CD4-positive, alpha-beta T cell treated with Interleukin-1 beta for 1 hour (primary cell): Measurements from ENCODE around the gene NR5A2.

Source experiments
- DNase-seq, 2 donors: peaks; one replicate each; pipeline ENCODE4 v3.0.0-alpha.2; 2020 to 2022

NR5A2 gene

DNA sequence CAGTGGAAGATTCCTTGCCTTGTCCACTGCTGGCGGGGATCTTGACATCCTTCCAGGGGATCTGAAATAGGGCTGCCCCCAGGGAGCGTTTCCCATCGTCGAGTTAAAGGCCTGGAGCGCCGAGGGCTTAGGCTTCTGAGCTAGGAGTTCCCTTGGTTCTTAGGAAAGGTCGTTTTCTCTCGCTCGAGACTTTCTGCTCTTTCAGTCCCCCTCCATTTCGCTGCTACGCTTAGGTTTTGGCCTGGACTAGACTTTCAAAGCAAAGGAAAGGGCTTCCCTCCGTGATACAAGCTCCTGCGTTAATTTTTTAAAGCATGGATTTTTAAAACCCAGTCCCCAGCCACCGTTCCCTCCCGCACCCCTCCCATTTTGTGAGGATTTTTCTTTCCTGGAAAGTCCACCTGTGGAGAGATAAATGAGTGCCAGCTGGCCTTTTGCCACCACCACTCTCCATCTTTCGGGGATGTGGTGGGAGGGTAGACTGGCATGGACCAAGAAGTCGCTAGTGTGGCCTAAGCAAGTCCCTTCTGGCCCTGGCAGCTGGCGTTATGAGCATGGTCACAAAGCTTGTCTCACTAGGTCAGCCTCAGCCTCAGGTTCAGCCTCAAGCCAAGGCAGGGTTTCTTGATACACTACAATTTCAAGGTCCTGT lies 9.2 kb downstream of the NR5A2 start:
- no peak for DNase-seq

DNA sequence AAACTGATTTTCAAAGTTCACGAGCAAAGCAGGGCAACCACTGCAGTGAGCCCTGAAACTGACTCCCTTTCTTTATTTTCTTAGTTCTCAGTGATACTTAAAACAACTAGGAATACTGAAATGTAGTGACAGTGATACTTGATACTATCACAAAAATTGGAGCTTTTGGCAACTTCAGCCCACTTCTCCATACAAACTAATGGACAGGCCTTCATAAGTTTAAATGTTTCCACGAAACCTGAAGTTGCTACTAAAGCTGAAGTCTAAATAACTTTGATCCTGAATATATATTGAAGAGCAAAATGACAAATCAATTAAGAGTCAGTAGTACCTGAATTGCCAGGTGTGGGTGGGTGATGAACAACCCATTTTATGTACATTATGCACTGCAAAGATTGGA lies 10.0 kb downstream of the NR5A2 start:
- no peak for DNase-seq

DNA sequence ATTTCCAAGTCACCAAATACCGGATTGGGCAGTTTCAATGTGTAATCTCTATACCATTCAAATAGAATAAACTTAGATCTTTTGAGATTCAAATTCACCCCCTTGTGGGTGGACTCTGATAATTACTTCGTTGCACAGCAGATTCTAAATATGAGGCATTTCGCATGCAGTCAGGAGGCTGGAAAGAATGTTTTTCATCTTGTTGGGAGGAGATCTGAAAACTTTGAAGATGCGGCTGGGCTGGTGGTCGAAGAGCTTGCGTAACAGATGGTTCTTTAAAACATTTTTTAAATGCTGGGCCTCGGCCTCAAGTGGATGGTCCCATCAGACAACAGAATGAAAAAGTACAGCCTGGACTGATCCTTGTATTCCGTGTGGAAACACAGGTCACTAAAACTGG lies 10.4 kb downstream of the NR5A2 start:
- DNase-seq, result no peak

DNA sequence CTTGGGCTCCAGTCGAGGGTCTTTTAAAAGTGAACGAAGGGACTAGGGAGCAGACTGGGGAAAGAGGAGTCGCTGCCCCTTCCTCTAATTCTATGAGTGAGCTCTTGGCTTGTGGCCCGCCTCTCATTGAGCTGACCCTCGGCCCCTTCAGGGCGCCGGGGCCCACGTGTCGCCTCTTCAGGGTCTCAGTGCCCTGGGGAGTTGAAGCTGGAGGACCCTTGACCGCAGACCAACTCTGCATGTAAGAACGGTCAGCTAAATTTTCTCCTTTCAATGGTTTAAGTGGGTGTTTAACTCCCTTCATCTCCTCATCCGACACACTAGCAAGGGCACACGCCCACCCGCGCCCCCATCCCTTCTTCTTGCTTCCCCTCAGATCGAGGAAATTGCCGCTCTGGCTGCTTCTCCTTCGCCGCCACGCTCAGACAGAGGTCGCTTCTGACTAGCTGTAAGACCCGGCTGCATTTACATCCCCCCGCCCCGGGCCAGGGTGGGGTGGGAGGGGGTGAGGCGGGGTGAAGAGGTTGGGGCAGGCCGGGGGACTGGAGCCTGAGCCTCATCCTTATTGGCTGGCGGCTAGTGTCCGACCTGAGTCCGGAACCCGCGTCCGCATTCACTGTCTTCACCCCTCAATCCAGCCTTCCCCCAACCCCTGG lies 10.9 kb downstream of the NR5A2 start:
- DNase-seq, result no peak

DNA sequence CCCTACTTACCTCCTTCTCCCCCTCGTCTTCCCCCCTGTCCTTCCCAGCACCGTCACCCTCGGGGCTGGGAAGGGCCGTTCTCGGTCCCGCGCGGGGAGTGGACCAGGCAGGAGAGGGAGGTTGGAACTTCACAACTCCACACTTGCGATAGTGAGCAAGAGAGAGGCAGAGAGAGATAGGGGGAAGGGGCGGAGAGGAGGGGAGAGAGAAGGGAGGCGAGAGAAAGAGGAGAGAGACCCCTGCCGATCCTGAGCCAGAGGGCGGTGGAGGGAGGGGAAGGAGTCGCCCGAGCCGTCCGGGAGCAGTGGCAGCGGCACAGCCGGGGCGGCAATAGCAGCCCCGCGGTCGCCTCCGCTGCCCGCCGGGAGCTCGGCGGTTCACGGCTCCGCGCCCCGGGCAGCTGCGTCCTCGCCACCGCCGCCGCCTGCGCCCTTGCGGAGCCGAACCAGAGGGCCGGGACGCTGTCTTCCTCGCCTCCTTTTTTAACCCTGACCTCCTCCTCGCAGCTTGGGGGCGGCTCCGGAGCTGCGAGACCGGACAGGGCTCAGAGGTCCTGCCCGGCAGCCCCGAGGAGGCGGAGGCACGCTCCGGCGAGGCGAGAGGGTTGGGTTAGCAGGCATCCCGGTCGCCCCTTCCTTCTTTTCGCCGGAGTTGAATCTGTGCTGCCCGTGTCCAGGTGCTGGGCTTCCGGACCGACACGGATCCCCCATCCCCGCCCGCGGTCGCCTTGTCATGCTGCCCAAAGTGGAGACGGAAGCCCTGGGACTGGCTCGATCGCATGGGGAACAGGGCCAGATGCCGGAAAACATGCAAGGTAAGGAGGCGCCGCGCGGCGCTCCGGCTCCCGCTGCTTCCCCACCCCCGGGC lies 11.7 kb downstream of the NR5A2 start:
- DNase-seq, result no peak

DNA sequence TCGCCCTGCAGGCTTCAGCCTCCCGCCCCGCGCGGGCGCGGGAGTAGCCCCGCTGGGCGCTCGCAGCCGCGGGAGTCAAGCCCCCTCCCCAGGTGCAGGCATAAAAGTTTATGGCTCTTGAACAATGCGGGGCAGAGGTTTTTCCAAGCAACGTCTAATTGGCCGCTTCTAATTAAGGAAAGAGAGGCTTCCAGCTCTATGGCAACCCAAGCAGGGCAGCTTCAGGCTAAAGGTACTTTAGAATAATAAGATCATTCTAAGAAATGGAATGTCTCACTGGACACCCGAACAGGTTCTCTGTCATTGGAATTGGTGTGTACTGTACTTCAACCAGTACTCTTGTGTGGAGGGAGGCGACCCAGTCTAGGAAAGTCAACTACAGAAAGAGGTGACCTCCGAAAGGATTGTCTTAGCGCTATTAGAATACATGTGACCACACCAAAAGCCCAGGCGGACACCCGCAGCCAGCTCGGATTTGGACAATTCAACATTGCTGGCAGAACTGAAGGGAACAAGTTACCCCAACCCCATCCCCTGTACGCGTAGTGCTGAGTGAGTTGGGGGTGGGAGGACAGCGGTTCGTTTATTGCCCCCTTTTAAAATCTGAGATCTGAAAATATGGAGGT lies 12.5 kb downstream of the NR5A2 start:
- no peak for DNase-seq

DNA sequence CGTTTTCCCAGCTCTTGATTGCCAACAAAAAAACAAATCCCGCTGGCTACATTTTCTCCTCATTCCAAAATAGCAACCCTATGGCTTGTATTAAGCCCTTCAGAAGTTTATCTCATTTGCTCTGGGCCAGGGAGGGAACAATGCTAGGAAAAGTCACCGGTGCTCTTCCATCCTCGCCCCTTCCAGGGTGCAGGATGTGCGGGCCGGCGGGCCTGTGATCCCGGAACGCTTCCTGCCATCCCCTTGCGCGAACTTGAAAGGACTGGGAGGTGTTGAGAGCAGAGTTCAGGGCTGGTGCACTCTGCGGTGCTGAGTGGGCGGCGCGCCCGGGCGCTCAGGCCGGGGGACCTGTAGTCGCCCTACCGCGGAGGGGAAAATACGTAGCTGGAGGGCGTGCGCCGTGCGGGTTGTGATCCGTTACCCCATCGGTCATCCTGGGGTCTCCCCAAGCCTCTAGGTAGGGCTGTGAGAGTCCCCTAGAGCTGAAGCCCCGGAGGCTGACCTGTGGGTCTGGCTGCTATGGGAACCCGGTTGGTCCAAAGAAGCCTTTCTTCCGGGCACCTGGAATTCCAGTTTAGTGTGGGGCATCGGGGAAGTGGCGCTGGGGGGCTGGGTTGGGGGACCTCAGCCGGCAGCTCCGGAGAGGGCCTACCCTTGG lies 13.1 kb downstream of the NR5A2 start:
- no peak for DNase-seq

DNA sequence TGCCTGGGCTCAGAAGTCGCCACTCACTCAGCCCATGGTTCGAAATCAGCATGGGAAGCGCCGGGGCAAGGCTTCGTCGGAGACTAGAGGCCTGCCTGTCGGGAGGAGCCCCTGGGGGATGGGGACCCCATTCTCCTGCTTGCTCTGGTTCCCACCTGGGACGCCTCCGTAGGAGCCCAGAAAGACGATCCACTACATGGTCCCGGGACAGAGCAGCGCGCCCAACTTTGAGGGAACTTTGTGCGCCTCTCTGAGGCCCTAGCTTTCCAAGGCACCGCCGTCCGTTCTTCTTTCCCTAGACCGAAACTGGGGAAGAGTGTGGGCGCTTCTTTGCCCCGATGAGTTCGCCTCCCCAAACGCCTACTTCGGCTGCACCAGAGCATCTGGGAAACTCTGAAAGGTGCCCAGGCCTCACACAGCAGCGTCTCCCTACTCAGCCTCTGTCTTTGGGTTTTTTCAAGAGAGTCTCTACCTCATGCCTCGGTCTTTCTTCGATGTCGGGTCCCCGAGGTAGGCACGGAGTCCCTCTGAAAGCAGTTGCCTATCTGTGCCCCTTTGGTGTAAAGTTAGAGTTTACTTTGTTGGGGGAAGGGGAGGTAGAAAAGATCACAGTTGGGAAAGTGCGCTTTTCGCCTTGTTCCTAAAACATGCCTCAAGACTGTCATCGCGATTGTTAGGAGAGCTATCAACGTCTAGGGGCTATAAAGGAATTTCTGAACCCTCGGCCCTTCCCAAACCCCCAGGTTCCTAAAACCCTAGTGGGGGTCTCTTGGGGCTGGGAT lies 14.0 kb downstream of the NR5A2 start:
- no peak for DNase-seq

DNA sequence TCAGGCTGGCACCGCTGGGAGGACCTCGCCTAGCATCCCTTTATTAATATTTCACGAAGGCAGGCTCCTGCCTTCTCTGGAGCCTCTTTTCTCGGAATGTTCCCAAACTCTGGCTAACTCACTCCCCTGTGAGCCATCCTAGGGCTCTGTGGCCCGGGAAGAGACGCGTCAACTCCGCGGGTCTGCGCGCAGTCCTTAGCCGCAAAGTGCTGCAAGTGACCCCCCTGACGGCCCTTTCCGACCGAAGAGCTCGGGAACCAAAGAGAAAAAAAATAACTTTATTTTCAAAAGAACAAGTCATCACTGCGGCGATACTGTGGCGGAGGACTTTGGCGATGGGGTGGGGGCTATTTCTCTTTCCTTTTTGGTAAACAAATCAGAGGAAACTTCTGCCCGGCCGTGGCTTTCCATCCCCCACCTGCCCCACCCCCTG lies 14.6 kb downstream of the NR5A2 start:
- no peak for DNase-seq

DNA sequence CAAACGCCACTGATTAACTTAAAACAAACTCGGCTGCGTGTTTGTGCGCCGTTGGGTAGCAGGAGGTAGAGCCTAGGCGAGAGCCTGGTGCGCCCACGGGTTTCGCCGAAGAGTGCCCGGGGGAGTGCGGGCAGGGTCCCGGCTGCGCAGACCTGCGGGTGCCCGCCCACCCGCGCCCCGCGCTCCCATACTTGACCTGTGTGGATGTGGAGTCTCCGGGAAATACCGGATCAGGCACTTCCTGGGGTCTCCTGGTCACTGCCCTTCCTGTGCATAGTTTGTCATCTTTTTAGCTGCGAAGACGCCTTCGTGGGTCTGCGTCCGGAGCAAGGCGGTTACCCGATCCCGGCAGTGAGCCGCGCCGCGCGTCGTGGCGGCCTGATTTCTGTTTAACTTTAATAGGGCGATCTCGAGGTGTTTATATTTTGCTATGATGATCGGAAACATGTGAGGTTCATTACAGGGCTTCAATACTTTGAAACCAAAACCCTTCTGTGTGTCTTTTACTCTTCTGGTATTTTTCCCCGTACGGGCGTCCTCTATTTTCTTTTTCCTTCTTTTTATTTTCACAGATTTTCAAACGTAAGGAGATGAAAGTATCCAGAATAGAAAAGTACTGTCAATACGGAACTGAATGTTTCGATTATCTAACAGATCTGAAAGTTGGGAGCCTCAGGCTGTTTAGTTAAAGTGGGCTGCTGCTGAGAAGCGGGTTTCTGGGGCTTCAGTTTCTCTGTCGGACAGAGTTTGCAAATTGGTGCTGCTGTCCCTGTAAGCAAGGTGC lies 15.2 kb downstream of the NR5A2 start:
- DNase-seq, result no peak

DNA sequence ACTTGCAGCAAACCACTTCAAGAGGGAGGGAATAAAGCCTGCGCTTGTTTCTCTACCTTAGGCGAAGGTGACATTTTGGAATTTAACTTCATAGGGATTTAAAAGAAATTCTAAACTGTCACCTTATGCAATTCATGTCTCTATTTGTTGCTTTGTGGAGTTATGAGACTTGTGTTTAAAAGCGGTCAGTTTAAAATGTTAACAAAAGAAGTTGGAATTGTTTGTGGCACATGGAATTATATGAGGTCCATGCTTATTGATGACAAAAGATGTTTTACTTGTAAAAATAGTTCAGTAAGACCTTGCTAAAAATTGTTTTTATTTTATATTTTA lies 15.8 kb downstream of the NR5A2 start:
- no peak for DNase-seq

DNA sequence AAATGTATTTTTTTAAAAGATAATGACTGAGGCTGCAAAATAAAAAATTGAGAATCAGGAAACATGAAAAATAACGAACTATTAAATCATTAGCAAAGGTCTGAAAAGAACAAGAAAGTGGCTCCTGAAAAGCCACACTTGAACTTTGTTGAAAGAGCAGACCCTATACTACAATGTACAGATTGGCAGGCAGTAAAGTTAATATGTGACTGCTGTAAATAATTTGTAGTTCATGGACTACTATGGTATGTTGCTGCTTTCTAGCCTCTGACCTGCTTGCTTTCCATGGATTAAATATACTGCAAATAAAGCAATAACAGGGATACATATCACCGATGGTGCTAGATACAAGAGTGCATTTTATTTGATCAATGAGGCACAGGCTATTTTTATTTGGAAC lies 18.6 kb downstream of the NR5A2 start:
- no peak for DNase-seq

DNA sequence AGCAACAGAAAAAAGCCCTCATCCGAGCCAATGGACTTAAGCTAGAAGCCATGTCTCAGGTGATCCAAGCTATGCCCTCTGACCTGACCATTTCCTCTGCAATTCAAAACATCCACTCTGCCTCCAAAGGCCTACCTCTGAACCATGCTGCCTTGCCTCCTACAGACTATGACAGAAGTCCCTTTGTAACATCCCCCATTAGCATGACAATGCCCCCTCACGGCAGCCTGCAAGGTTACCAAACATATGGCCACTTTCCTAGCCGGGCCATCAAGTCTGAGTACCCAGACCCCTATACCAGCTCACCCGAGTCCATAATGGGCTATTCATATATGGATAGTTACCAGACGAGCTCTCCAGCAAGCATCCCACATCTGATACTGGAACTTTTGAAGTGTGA lies 20.7 kb downstream of the NR5A2 start:
- no peak for DNase-seq

DNA sequence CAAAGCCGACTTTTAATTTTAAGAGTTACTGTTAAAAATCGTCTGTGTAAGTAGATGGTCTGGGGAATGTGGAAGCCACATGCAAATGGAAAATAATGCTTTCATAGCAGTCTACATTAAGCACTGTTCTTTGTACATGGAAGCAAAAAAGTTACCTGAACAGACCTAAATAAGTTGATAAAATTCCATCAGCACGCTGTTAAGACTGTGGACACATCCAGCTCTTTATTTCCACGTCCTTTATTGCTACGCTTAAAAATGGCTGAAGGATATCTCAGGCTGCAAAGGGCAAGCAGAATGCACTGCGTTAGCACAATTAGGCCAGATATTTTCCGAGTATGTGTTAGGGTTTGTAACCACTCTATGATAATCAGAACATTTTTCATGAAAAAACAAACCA lies 22.3 kb downstream of the NR5A2 start:
- DNase-seq, result no peak

DNA sequence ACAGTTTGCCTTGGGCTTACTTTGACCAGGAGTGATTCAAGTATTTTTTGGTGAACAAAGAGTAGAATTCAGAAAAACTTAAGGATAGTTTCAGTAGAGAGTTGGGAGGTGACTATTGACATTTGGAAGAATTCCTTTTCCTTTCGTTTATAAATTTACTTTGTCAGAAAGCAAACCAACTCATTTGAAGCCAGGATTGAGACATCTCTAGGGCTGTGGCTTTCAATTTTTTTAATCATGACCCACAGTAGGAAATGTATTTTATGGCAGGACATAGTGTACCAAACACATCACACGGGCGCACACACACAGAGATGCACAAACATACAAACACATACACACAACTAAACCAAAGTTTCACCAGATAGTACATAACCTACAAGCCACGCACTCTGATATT lies 24.1 kb downstream of the NR5A2 start:
- no peak for DNase-seq

DNA sequence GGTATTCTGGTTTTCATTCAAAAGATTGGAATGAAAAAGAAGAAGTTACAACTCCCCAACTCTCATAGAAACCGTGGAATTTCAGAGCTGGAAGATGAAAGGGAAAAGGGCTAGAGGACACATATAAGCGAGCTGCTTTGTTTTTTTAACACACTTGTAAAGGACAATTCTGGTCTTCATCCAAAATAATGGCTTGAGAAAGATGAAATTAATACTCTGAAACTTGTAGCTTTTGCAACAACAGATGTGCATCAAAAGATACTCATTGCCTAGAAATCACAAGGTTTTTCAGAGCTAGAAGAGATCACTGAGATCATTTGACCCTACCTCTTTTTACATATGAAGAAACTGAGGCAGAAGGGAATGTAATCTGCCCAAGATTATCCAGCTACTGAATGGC lies 25.6 kb downstream of the NR5A2 start:
- DNase-seq, result no peak

DNA sequence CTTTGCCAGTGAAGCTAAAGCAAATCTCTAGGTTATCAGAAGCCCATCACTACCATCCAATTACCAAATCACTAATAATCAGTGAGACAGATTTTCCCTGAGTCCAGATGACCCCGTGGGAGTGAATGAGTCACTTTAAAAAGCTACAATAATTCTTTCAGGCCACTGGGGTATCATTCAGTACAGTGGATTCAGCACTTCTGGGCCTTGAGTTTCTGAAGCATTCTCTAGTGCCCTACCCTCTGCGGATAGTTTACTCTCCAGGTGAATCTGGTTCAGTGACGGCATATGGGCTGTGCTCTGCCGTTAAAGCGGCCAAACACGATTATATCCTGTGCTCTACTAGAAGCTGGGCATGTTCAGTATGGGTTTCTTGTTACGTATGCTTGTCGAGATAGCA lies 26.1 kb downstream of the NR5A2 start:
- DNase-seq, result no peak

DNA sequence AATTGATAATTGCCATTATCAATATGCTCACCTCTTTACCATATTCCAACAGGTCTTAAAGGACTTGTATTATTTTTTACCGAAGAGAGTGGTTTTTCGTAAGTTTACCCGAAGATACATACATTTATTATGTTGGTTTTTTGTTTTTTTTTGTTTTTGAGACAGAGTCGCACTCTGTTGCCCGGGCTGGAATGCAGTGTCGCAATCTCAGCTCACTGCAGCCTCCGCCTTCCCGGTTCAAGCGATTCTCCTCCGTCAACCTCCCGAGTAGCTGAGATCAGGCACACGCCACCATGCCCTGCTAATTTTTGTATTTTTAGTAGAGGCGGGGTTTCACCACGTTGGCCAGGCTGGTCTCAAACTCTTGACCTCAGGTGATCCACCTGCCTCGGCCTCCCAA lies 30.8 kb downstream of the NR5A2 start:
- DNase-seq, result no peak

DNA sequence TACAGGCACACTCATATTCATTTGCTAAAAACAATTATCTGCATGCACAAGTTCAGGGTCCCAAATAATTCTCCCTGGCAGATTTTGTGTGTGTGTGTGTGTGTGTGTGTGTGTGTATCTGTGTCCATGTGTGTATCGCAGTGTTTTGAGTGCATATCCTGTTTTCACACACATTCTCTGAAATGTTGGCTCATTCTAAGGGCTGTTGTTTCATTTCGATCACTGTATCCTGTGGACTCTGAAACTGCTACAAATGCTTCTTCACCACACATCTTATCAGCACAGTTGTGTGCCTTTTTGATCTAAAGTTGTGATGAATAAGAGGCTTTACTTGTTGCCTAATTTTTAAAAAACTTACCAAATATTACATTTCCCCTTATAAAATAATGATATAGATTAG lies 34.6 kb downstream of the NR5A2 start:
- no peak for DNase-seq

DNA sequence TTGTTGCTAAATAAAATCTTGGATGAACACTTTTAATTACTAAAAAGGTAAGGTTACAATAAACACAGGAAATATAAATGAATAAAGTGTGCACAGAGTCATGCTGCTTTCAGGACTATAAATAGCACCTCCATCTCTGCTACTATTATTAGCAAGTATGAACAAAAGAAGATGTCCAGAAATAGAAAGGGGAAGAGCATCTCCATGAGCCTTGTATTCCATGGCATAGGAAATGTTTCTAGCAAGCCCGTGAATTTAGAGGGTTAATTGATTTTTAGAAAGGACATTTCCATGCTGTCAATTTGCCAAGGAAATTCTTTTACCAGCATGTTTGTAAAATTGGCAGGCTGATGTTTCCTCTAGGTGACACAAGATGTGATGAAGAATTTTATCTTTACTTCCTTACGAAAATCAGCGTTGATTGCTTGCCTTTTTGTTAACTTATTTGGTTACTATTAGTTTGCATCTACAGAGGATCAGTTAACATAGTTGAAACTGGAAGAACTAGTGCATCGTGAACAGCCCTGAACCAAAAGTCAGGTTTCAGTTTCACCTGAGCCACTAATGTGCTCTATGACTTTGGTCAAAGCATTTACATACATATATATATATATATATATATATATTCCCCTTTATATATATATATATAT lies 45.3 kb downstream of the NR5A2 start:
- no peak for DNase-seq

DNA sequence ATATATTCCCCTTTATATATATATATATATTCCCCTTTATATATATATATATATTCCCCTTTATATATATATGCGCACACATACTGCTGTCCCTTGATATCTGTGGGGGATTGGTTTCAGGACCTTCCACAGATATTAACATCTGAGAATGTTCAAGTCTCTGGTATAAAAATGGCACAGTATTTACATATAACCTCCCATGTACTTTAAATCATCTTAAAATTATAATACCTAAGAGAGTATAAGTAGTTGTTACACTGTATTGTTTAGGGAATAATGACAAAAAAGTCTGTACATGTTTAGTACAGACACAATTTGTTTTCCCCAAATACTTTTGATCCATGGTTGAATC lies 45.8 kb downstream of the NR5A2 start:
- DNase-seq, result no peak
